MCF 10A (cell line): Measurements from ENCODE around the gene MDN1. TPM values are rescaled to one million over a fixed set of nuclear protein-coding genes. Genes with fewer than 3 reads are reported as not detected.
"Not testable (repeated sequence)": the region's sequence is repeated elsewhere in the genome, so short reads cannot be mapped to it uniquely, and the experiment has no call there.

Experiments used
- BruUV-seq: library from RNA; stranded (reverse); fragments of 400-500 nt; replicated peaks from 2 replicates; lab custom pipeline; 2021; lab: Mats Ljungman, UMichigan
- CTCF ChIA-PET: fragments of 300-600 bp; sonication (Branson Sonifier 250); formaldehyde crosslinking; extraction: SDS; loops from one replicate; lab custom pipeline; 2021; ENCODE audit warnings: antibody characterized with exemption, inconsistent platforms; lab: Yijun Ruan, JAX
- POLR2A ChIA-PET: fragments of 300-600, 350-650 bp; sonication (Branson Sonifier 250); formaldehyde crosslinking; extraction: SDS; loops from one replicate; lab custom pipeline; 2020; ENCODE audit warnings: antibody characterized with exemption, inconsistent platforms; lab: Yijun Ruan, JAX
- DNase-seq: peaks from one replicate; pipeline ENCODE4 v3.0.0-alpha.2; 2018; ENCODE audit not compliant: unreplicated experiment
- H3K27ac Mint-ChIP-seq: one replicate; pipeline ENCODE4 v1.8.0; 2022; ENCODE audit warnings: mild to moderate bottlenecking, low read depth, mixed read lengths; ENCODE audit not compliant: unreplicated experiment
- H3K27me3 Mint-ChIP-seq: one replicate; pipeline ENCODE4 v1.8.0; 2022; ENCODE audit warnings: mixed read lengths; ENCODE audit not compliant: insufficient read depth, unreplicated experiment
- H3K36me3 Mint-ChIP-seq: one replicate; pipeline ENCODE4 v1.8.0; 2022; ENCODE audit warnings: mild to moderate bottlenecking, moderate library complexity, mixed read lengths; ENCODE audit not compliant: insufficient read depth, unreplicated experiment
- H3K4me1 Mint-ChIP-seq: one replicate; pipeline ENCODE4 v1.8.0; 2022; ENCODE audit warnings: mixed read lengths; ENCODE audit not compliant: insufficient read depth, unreplicated experiment
- H3K4me3 Mint-ChIP-seq: one replicate; pipeline ENCODE4 v1.8.0; 2022; ENCODE audit warnings: mild to moderate bottlenecking, moderate library complexity, mixed read lengths; ENCODE audit not compliant: unreplicated experiment
- H3K9me3 Mint-ChIP-seq: one replicate; pipeline ENCODE4 v1.8.0; 2022; ENCODE audit warnings: mixed read lengths; ENCODE audit not compliant: unreplicated experiment
- CTCF ChIP-seq: fragments of 200-600 bp; IDR thresholded peaks from one replicate; pipeline ENCODE4 v1.8.0; 2022; ENCODE audit warnings: antibody characterized with exemption, mild to moderate bottlenecking; ENCODE audit not compliant: unreplicated experiment
- intact Hi-C: fragments of 100-400 bp; cut with micrococcal nuclease; formaldehyde crosslinking; loops from 2 replicates; pipeline ENCODE4 v1.14.1; 2022
- total RNA-seq: library from RNA; stranded (reverse); gene quantifications from 2 replicates; pipeline ENCODE4 v1.2.3, GENCODE V29; 2022

MDN1 gene
- total RNA-seq, 1 experiment from 2014 or later, result 39.2 TPM

GRCh38 chr6:89818977-89819335, 638 bp downstream of the MDN1 start:
- peak overlapping the region; percentile 86 for H3K4me3 Mint-ChIP-seq
- no peak for TF ChIP-seq CTCF
- POLR2A ChIA-PET, result interaction anchor here (0.6 to 3.8 kb wide), 12 partner anchors 10 to 856 kb away, joined by 3 to 131 read pairs (median 4); partner anchors contain the start of genes CASP8AP2, LYRM2 and RNGTT
- peak; percentile 43 for DNase-seq
- intact Hi-C loops, result loop anchor here (1.0 kb wide), 1 partner anchor 102 kb away; no protein-coding TSS in a partner anchor
- BruUV-seq, result no TSS peak
- H3K36me3 Mint-ChIP-seq, result no peaks in the 10 kb centered on the region
- no peaks in the 10 kb centered on the region for H3K9me3 Mint-ChIP-seq
- H3K27me3 Mint-ChIP-seq, result no peaks in the 10 kb centered on the region
- H3K4me1 Mint-ChIP-seq, result peaks cover 11% of the 10 kb centered on the region
- CTCF ChIA-PET, result interaction anchor here (0.6 to 2.6 kb wide), 2 partner anchors 10 to 745 kb away, joined by 4 to 12 read pairs; partner anchors contain the start of gene CASP8AP2
- H3K27ac Mint-ChIP-seq, result peak overlapping the region; percentile 77

GRCh38 chr6:89817481-89817880, 2.1 kb downstream of the MDN1 start:
- no TSS peak for BruUV-seq
- CTCF ChIA-PET, result interaction anchor here (0.7 kb wide), 1 partner anchor 122 kb away, joined by 3 read pairs; no protein-coding TSS in a partner anchor
- intact Hi-C loops, result no loop called here
- POLR2A ChIA-PET, result interaction anchor here (0.9 to 1.5 kb wide), 2 partner anchors 9 to 12 kb away, joined by 5 to 6 read pairs; partner anchors contain the start of gene CASP8AP2
- DNase-seq, result no peak
- Mint-ChIP-seq H3K27ac (peak overlapping the region; percentile 42), H3K36me3 (no peaks in the 10 kb centered on the region), H3K4me3 (peak overlapping the region; percentile 86), H3K4me1 (peaks cover 11% of the 10 kb centered on the region), H3K27me3 (no peaks in the 10 kb centered on the region), H3K9me3 (no peaks in the 10 kb centered on the region)
- no peak for TF ChIP-seq CTCF

- ChIA-PET CTCF (interaction anchor here (0.6 to 0.7 kb wide), 2 partner anchors 9 to 30 kb away, joined by 3 read pairs; no protein-coding TSS in a partner anchor), POLR2A (interaction anchor here (3.1 kb wide), 1 partner anchor 16 kb away, joined by 9 read pairs; the partner anchor contains the start of gene CASP8AP2)
- H3K27ac Mint-ChIP-seq, intact Hi-C loops, BruUV-seq, H3K4me3 Mint-ChIP-seq, H3K27me3 Mint-ChIP-seq, H3K9me3 Mint-ChIP-seq, DNase-seq: not testable (repeated sequence)
- peaks cover 12% of the 10 kb centered on the region for H3K36me3 Mint-ChIP-seq
- peaks cover 11% of the 10 kb centered on the region for H3K4me1 Mint-ChIP-seq
These were observed 6.2 kb downstream of the MDN1 start for GRCh38 chr6:89813422-89813821.

GRCh38 chr6:89807581-89807980, 12.0 kb downstream of the MDN1 start:
- H3K4me1 Mint-ChIP-seq, result no peaks in the 10 kb centered on the region
- H3K27ac Mint-ChIP-seq, result no peak overlapping the region
- H3K4me3 Mint-ChIP-seq, result no peak overlapping the region
- no TSS peak for BruUV-seq
- no peak for TF ChIP-seq CTCF
- ChIA-PET CTCF (interaction anchor here (0.7 kb wide), 1 partner anchor 9 kb away, joined by 4 read pairs; no protein-coding TSS in a partner anchor), POLR2A (interaction anchor here (4.0 kb wide), 1 partner anchor 12 kb away, joined by 25 read pairs; the partner anchor contains the start of gene MDN1)
- DNase-seq, result no peak
- peaks cover 12% of the 10 kb centered on the region for H3K36me3 Mint-ChIP-seq
- no peaks in the 10 kb centered on the region for H3K9me3 Mint-ChIP-seq
- intact Hi-C loops, result no loop called here
- no peaks in the 10 kb centered on the region for H3K27me3 Mint-ChIP-seq
